Measurements from ENCODE around the gene PLCH2. TPM values are rescaled to one million over a fixed set of nuclear protein-coding genes. Genes with fewer than 3 reads are reported as not detected.

PLCH2 gene
- total RNA-seq, 1 experiment from 2014 or later: not detected

GRCh38 chr1:2553871-2554620 lies 78.0 kb downstream of the PLCH2 start:
- Histone ChIP-seq H3K36me3 (ENCODE audit: insufficient read depth, low read length, poor library complexity, severe bottlenecking) (no peaks in the 10 kb centered on the region), H3K27me3 (replicated peaks; ENCODE audit: insufficient read depth, low read depth, low read length, poor library complexity) (no peaks in the 10 kb centered on the region), H3K9me3 (ENCODE audit: low read depth, low read length, poor library complexity, severe bottlenecking) (no peaks in the 10 kb centered on the region), H3K4me3 (ENCODE audit: low read depth, low read length, poor library complexity, severe bottlenecking) (no peak overlapping the region), H3K4me1 (ENCODE audit: insufficient read depth, low read length, poor library complexity, severe bottlenecking) (peaks cover 17% of the 10 kb centered on the region), H3K27ac (ENCODE audit: low read depth, low read length, poor library complexity, severe bottlenecking) (no peak overlapping the region)
- TF ChIP-seq CTCF (conservative IDR thresholded peaks at IDR 0.05; ENCODE audit: low read depth, low read length) (no peak), EZH2 (IDR thresholded peaks at IDR 0.05; ENCODE audit: borderline replicate concordance, low read depth, low read length, poor library complexity, severe bottlenecking) (no peak)
- ChIA-PET CTCF (no interaction called here), POLR2A (ENCODE audit: low non-redundant PET) (no interaction called here)
- no TSS peak for BruUV-seq (replicated peaks)
- DNase-seq (ENCODE audit: low spot score): no peak
- intact Hi-C loops (cut with micrococcal nuclease; ENCODE audit: unreplicated experiment): loop anchor here (10.0 kb wide), 1 partner anchor 871 kb away; no protein-coding TSS in a partner anchor

- no peak for TF ChIP-seq EZH2 (IDR thresholded peaks at IDR 0.05; ENCODE audit: borderline replicate concordance, low read depth, low read length, poor library complexity, severe bottlenecking)
- peak; percentile 70 for TF ChIP-seq CTCF (conservative IDR thresholded peaks at IDR 0.05; ENCODE audit: low read depth, low read length)
- DNase-seq (ENCODE audit: low spot score): peak; percentile 55
- intact Hi-C loops (cut with micrococcal nuclease; ENCODE audit: unreplicated experiment): loop anchor here (10.0 kb wide), 1 partner anchor 870 kb away; no protein-coding TSS in a partner anchor
- Histone ChIP-seq H3K27me3 (replicated peaks; ENCODE audit: insufficient read depth, low read depth, low read length, poor library complexity) (no peaks in the 10 kb centered on the region), H3K36me3 (ENCODE audit: insufficient read depth, low read length, poor library complexity, severe bottlenecking) (no peaks in the 10 kb centered on the region), H3K9me3 (ENCODE audit: low read depth, low read length, poor library complexity, severe bottlenecking) (no peaks in the 10 kb centered on the region), H3K27ac (ENCODE audit: low read depth, low read length, poor library complexity, severe bottlenecking) (no peak overlapping the region), H3K4me1 (ENCODE audit: insufficient read depth, low read length, poor library complexity, severe bottlenecking) (peaks cover 17% of the 10 kb centered on the region), H3K4me3 (ENCODE audit: low read depth, low read length, poor library complexity, severe bottlenecking) (no peak overlapping the region)
- ChIA-PET CTCF (no interaction called here), POLR2A (ENCODE audit: low non-redundant PET) (no interaction called here)
- no TSS peak for BruUV-seq (replicated peaks)
These were observed 78.7 kb downstream of the PLCH2 start for GRCh38 chr1:2554621-2555387.

Other genes with a start within 250 kb of the PLCH2 start
- gene SKI, start 248.0 kb upstream of the PLCH2 start, total RNA-seq (2021): 84.9 and 88.1 TPM in 2 replicates
- 24.7 and 29.8 TPM in 2 replicates for gene MORN1, start 84.7 kb upstream of the PLCH2 start, total RNA-seq (2021)
- gene RER1, start 84.4 kb upstream of the PLCH2 start, total RNA-seq (2021): 152 and 154 TPM in 2 replicates
- 27.6 and 28.0 TPM in 2 replicates for gene PEX10, start 63.7 kb upstream of the PLCH2 start, total RNA-seq (2021)
- gene PANK4, start 50.3 kb downstream of the PLCH2 start, total RNA-seq (2021): 45.6 and 53.6 TPM in 2 replicates
- not detected in 2 replicates for gene HES5, start 54.0 kb downstream of the PLCH2 start, total RNA-seq (2021)
- 4.6 and 7.6 TPM in 2 replicates for gene TNFRSF14, start 80.1 kb downstream of the PLCH2 start, total RNA-seq (2021)
- 34.8 and 41.0 TPM in 2 replicates for gene PRXL2B, start 110.5 kb downstream of the PLCH2 start, total RNA-seq (2021)
- gene MMEL1, start 156.7 kb downstream of the PLCH2 start, total RNA-seq (2021): not detected in 2 replicates

All from A673 (cell line).